ENCODE data around the gene AKAP17A.

DNA sequence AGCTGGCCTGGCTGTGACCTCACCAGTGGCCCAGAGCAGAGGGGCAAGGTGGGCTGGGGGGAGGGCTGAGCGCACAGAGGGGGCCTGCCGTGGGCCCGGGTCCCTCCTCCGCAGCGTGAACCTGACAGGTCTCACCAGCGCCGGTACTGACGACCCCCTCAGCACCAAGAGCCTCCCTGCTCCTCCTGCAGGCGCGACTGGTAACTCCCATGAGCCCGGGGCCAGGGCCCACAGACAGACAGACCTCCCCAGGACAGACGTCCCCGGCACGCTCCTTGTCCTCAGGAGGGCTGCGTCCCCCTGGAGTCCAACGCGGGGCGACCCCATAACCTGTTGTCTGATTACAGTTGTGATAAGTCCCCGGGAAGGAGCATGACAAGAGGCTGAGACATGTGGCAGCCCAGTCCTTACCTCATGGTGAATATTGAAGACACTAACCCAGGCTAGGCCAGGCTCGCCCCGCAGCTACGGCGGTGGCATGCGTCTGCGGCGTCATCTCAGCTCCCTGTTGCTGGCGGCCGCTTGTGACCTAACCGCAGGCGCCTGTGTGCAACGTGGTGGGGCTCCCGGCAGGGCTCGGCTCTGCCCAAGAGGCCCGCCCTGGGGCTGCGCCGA lies 8.5 kb downstream of the AKAP17A start:
- TF ChIP-seq RAD21 (conservative IDR thresholded peaks at IDR 0.05) (no peak), POLR2AphosphoS5 (IDR thresholded peaks at IDR 0.05) (no peak)

Measured in neural cell (in vitro differentiated cells).